ENCODE results near the gene MED13L. TPM values are rescaled to one million over a fixed set of nuclear protein-coding genes. Genes with fewer than 3 reads are reported as not detected.
A peak's percentile ranks its signal among the peaks of the same experiment; 100 is the strongest.

MED13L gene
- total and polyA plus RNA-seq, 4 donors = 52.2 to 196 (median 88.6) TPM

DNA sequence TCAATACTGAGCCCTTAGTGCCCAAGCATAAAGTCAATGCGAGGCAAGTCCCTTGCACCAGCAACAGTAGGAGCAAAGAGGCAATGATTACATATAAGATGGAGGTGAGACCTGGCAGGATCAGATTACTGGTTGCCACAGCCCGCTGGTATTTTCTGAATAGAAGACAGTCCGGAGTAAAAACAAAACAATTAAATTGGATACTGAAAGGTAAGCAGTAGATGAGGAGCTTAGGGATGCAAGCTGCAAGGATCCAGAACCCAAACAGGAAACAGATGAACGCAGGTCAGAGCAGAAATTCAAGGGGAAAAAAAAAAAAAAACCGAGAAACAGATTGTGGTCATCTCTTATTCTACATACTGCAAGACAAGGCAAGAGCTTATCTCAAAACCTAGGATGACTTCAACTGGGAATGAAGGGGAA, 119.6 kb downstream of the MED13L start:
- H3K27me3 ChIP-seq (ENCODE audit: control insufficient read depth, insufficient read depth, low read length) = no peaks in the 10 kb centered on the region
- DNase-seq (ENCODE audit: low read depth in 4 of 6, low spot score in 6 of 6) = no peak
- 75% methylated on average over 3 of the region's 5 CpGs for WGBS (ENCODE audit: insufficient coverage)
- no peak overlapping the region for H3K4me3 ChIP-seq (ENCODE audit: low read depth, low read length)
- no peak overlapping the region for H3K27ac ChIP-seq (ENCODE audit: low read depth, low read length)
- H3K36me3 ChIP-seq (ENCODE audit: control insufficient read depth, insufficient read depth, low read length) = no peaks in the 10 kb centered on the region
- H3K4me1 ChIP-seq (ENCODE audit: control insufficient read depth, insufficient read depth, low read length) = no peaks in the 10 kb centered on the region
- H3K9me3 ChIP-seq (ENCODE audit: control insufficient read depth, insufficient read depth, low read length) = no peaks in the 10 kb centered on the region

GRCh38 chr12:116156614-116157013, 120.9 kb downstream of the MED13L start:
- Histone ChIP-seq H3K27me3 (ENCODE audit: control insufficient read depth, insufficient read depth, low read length) (no peaks in the 10 kb centered on the region), H3K4me3 (ENCODE audit: low read depth, low read length) (no peak overlapping the region), H3K4me1 (ENCODE audit: control insufficient read depth, insufficient read depth, low read length) (no peaks in the 10 kb centered on the region), H3K9me3 (ENCODE audit: control insufficient read depth, insufficient read depth, low read length) (no peaks in the 10 kb centered on the region), H3K36me3 (ENCODE audit: control insufficient read depth, insufficient read depth, low read length) (no peaks in the 10 kb centered on the region), H3K27ac (ENCODE audit: low read depth, low read length) (no peak overlapping the region)
- no CpG with 5 or more reads among the region's 4 CpGs for WGBS (ENCODE audit: insufficient coverage)
- DNase-seq (ENCODE audit: low read depth in 4 of 6, low spot score in 6 of 6) = no peak

DNA sequence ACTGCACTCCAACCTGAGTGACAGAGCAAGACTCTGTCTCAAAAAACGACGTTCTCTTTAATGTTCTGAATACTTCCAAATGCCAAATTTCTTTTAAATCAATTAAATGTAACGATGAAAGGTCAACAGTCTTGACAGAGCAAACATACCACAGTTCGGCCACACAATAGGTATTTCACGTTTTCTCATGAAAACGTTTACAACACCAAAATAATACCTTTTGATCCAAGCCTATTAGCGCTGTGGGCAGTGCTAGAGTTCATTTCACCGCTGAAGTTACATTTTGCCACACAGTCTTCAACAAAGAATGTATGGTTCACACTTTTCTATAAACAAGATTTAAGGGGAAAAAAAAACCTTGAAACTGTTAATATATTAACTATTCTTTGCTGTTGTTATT, 122.1 kb downstream of the MED13L start:
- H3K4me3 ChIP-seq (ENCODE audit: low read depth, low read length) = no peak overlapping the region
- no peaks in the 10 kb centered on the region for H3K36me3 ChIP-seq (ENCODE audit: control insufficient read depth, insufficient read depth, low read length)
- no peaks in the 10 kb centered on the region for H3K9me3 ChIP-seq (ENCODE audit: control insufficient read depth, insufficient read depth, low read length)
- no peak for DNase-seq (ENCODE audit: low read depth in 4 of 6, low spot score in 6 of 6)
- H3K27me3 ChIP-seq (ENCODE audit: control insufficient read depth, insufficient read depth, low read length) = no peaks in the 10 kb centered on the region
- H3K4me1 ChIP-seq (ENCODE audit: control insufficient read depth, insufficient read depth, low read length) = no peaks in the 10 kb centered on the region
- no peak overlapping the region for H3K27ac ChIP-seq (ENCODE audit: low read depth, low read length)
- 80% methylated on average over 5 of the region's 8 CpGs for WGBS (ENCODE audit: insufficient coverage)

DNA sequence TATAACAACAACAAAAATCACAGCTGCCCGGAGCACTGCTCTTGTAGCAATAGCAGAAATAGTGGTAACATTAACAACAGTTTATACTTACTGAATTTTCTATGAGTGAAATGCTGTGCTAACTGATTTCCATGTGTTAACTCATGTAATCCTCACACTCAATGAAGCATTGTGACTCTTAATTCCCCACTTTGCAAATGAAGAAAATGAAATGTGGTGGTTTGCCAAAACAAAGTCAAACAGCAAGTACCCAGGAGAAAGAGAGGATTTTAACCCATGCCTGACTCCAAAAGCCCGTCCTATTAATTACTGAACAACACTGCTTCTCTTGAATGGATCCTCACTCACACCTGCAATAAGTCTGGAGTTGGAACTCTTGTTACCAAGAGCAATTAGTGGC, 123.5 kb downstream of the MED13L start:
- no peak overlapping the region for H3K4me3 ChIP-seq (ENCODE audit: low read depth, low read length)
- no peaks in the 10 kb centered on the region for H3K36me3 ChIP-seq (ENCODE audit: control insufficient read depth, insufficient read depth, low read length)
- DNase-seq (ENCODE audit: low read depth in 4 of 6, low spot score in 6 of 6) = peak in 2 of 6 donors; percentile 40 to 56
- H3K27ac ChIP-seq (ENCODE audit: low read depth, low read length) = no peak overlapping the region
- H3K27me3 ChIP-seq (ENCODE audit: control insufficient read depth, insufficient read depth, low read length) = no peaks in the 10 kb centered on the region
- no peaks in the 10 kb centered on the region for H3K4me1 ChIP-seq (ENCODE audit: control insufficient read depth, insufficient read depth, low read length)
- no peaks in the 10 kb centered on the region for H3K9me3 ChIP-seq (ENCODE audit: control insufficient read depth, insufficient read depth, low read length)
- WGBS (ENCODE audit: insufficient coverage) = no CpG with 5 or more reads among the region's 2 CpGs

DNA sequence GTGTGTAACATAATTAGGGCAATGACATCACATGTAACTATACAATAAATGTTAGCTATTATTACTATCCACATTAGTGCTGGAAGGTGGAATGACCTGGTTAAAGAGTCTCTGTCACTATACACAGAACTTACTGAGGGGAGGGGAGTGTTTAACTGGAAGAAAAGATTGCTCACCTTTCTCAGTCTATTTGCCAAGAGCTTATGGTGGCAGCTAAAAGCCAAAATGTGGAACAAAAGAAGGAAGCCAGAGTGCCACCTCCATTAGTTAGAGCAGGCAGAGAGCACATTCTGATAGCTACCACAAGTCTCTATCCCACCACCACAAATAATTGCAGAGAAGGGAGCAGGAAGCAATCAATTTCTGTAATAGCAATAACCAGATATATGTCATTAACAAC, 124.4 kb downstream of the MED13L start:
- H3K9me3 ChIP-seq (ENCODE audit: control insufficient read depth, insufficient read depth, low read length) = no peaks in the 10 kb centered on the region
- no peaks in the 10 kb centered on the region for H3K36me3 ChIP-seq (ENCODE audit: control insufficient read depth, insufficient read depth, low read length)
- H3K4me1 ChIP-seq (ENCODE audit: control insufficient read depth, insufficient read depth, low read length) = no peaks in the 10 kb centered on the region
- H3K27me3 ChIP-seq (ENCODE audit: control insufficient read depth, insufficient read depth, low read length) = no peaks in the 10 kb centered on the region
- DNase-seq (ENCODE audit: low read depth in 4 of 6, low spot score in 6 of 6) = no peak
- no peak overlapping the region for H3K27ac ChIP-seq (ENCODE audit: low read depth, low read length)
- no peak overlapping the region for H3K4me3 ChIP-seq (ENCODE audit: low read depth, low read length)

DNA sequence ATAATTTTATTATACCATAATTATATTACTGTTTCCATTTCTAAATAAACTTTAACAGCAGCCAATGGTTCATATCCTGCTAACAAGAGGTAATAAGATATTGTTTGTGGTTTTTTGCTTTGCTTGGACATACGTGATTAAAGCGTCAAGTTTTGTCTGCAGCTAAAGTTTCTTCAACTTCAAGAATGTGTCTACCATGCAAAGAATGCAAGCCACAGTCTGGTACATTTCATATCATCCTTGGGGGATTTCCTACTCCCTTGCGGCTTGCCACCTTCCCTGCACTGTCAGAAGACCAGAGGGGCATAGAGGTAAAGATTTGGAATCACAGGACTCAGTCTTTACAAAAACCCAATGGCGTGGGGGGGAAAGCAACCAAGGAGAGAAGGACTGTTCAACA, 125.2 kb downstream of the MED13L start:
- 60% methylated on average over 3 of the region's 4 CpGs for WGBS (ENCODE audit: insufficient coverage)
- H3K27ac ChIP-seq (ENCODE audit: low read depth, low read length) = no peak overlapping the region
- H3K4me3 ChIP-seq (ENCODE audit: low read depth, low read length) = no peak overlapping the region
- no peak for DNase-seq (ENCODE audit: low read depth in 4 of 6, low spot score in 6 of 6)
- H3K27me3 ChIP-seq (ENCODE audit: control insufficient read depth, insufficient read depth, low read length) = no peaks in the 10 kb centered on the region
- H3K4me1 ChIP-seq (ENCODE audit: control insufficient read depth, insufficient read depth, low read length) = no peaks in the 10 kb centered on the region
- H3K9me3 ChIP-seq (ENCODE audit: control insufficient read depth, insufficient read depth, low read length) = no peaks in the 10 kb centered on the region
- H3K36me3 ChIP-seq (ENCODE audit: control insufficient read depth, insufficient read depth, low read length) = no peaks in the 10 kb centered on the region

GRCh38 chr12:116150452-116150851, 127.0 kb downstream of the MED13L start:
- Histone ChIP-seq H3K4me3 (ENCODE audit: low read depth, low read length) (no peak overlapping the region), H3K4me1 (ENCODE audit: control insufficient read depth, insufficient read depth, low read length) (no peaks in the 10 kb centered on the region), H3K36me3 (ENCODE audit: control insufficient read depth, insufficient read depth, low read length) (no peaks in the 10 kb centered on the region), H3K9me3 (ENCODE audit: control insufficient read depth, insufficient read depth, low read length) (no peaks in the 10 kb centered on the region), H3K27ac (ENCODE audit: low read depth, low read length) (no peak overlapping the region), H3K27me3 (ENCODE audit: control insufficient read depth, insufficient read depth, low read length) (no peaks in the 10 kb centered on the region)
- WGBS (ENCODE audit: insufficient coverage) = 95% methylated on average over 3 of the region's 5 CpGs
- no peak for DNase-seq (ENCODE audit: low read depth in 4 of 6, low spot score in 6 of 6)

DNA sequence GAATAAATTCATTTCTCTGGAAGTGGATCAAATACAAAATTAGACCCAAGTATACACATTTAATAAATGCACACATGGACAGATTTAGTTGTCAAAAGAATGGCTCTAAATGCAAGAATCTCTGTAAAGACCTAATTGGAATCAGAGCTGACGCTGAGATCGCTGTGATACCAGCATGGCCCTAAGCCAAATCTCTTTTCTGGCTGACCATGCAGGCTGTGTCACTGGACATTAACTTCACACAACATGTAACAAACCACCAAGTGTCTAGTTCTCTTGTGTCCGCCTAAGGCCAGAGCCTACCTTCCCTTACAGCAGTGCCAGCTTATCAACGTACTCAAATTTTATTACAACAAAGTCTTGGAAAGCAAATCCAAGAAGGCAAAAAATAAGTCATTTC, 127.5 kb downstream of the MED13L start:
- H3K27ac ChIP-seq (ENCODE audit: low read depth, low read length) = no peak overlapping the region
- DNase-seq (ENCODE audit: low read depth in 4 of 6, low spot score in 6 of 6) = peak in 1 of 6 donors; percentile 47
- no peak overlapping the region for H3K4me3 ChIP-seq (ENCODE audit: low read depth, low read length)
- no peaks in the 10 kb centered on the region for H3K9me3 ChIP-seq (ENCODE audit: control insufficient read depth, insufficient read depth, low read length)
- H3K36me3 ChIP-seq (ENCODE audit: control insufficient read depth, insufficient read depth, low read length) = no peaks in the 10 kb centered on the region
- no peaks in the 10 kb centered on the region for H3K4me1 ChIP-seq (ENCODE audit: control insufficient read depth, insufficient read depth, low read length)
- WGBS (ENCODE audit: insufficient coverage) = 35% methylated on average over 4 of the region's 4 CpGs
- no peaks in the 10 kb centered on the region for H3K27me3 ChIP-seq (ENCODE audit: control insufficient read depth, insufficient read depth, low read length)

GRCh38 chr12:116148844-116149243, 128.6 kb downstream of the MED13L start:
- H3K4me3 ChIP-seq (ENCODE audit: low read depth, low read length) = no peak overlapping the region
- no peak overlapping the region for H3K27ac ChIP-seq (ENCODE audit: low read depth, low read length)
- H3K36me3 ChIP-seq (ENCODE audit: control insufficient read depth, insufficient read depth, low read length) = no peaks in the 10 kb centered on the region
- 93% methylated on average over 3 of the region's 3 CpGs for WGBS (ENCODE audit: insufficient coverage)
- no peak for DNase-seq (ENCODE audit: low read depth in 4 of 6, low spot score in 6 of 6)
- no peaks in the 10 kb centered on the region for H3K27me3 ChIP-seq (ENCODE audit: control insufficient read depth, insufficient read depth, low read length)
- no peaks in the 10 kb centered on the region for H3K4me1 ChIP-seq (ENCODE audit: control insufficient read depth, insufficient read depth, low read length)
- no peaks in the 10 kb centered on the region for H3K9me3 ChIP-seq (ENCODE audit: control insufficient read depth, insufficient read depth, low read length)

DNA sequence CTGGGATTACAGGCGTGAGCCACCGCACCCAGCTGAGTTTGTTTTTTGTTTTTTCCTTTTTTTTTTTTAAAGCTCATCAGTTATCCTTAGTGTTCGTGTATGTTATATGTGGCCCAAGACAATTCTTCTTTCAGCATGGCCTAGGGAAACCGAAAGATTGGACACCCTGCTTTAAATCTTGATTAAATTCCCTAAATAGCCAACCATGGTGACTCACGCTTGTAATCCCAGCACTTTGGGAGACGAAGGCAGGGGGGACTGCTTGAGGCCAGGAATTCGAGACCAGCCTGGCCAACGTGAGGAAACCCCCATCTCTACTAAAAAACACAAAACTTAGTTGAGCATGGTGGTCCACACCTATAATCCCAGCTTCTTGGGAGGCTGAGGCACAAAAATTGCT, 131.1 kb downstream of the MED13L start:
- Histone ChIP-seq H3K4me1 (ENCODE audit: control insufficient read depth, insufficient read depth, low read length) (peaks cover 3% of the 10 kb centered on the region), H3K9me3 (ENCODE audit: control insufficient read depth, insufficient read depth, low read length) (no peaks in the 10 kb centered on the region), H3K27ac (ENCODE audit: low read depth, low read length) (no peak overlapping the region), H3K36me3 (ENCODE audit: control insufficient read depth, insufficient read depth, low read length) (no peaks in the 10 kb centered on the region), H3K27me3 (ENCODE audit: control insufficient read depth, insufficient read depth, low read length) (no peaks in the 10 kb centered on the region), H3K4me3 (ENCODE audit: low read depth, low read length) (no peak overlapping the region)
- no peak for DNase-seq (ENCODE audit: low read depth in 4 of 6, low spot score in 6 of 6)
- 81% methylated on average over 2 of the region's 8 CpGs for WGBS (ENCODE audit: insufficient coverage)

All from spinal cord (tissue), 10 donors.